ENCODE data around the gene COX8A. TPM values are rescaled to one million over a fixed set of nuclear protein-coding genes. Genes with fewer than 3 reads are reported as not detected.

Gene COX8A
- total and polyA plus RNA-seq, 10 of the 15 experiments (the other 5 are each of a cell fraction or from before 2014, with no cell fraction given) = 243 to 1,476 (median 522) TPM

GRCh38 chr11:63974259-63975143, at the start of gene COX8A (continued):
- no peak for TF ChIP-seq MAX (IDR thresholded peaks at IDR 0.05; ENCODE audit: low read depth, low read length)
- TF ChIP-seq SMARCA5 (IDR thresholded peaks at IDR 0.05) = peak; percentile 82
- no peak for TF ChIP-seq CHD4 (IDR thresholded peaks at IDR 0.05)
- TF ChIP-seq ELK1 (IDR thresholded peaks at IDR 0.05; ENCODE audit: low read depth, low read length) = peak; percentile 84
- no peak for TF ChIP-seq BCL3 (IDR thresholded peaks at IDR 0.05; ENCODE audit: borderline replicate concordance, insufficient read depth, low read depth, low read length, poor library complexity, severe bottlenecking)
- TF ChIP-seq MLLT1 (IDR thresholded peaks at IDR 0.05) = peak; percentile 44; the same call in 1 of the 2 replicates
- TF ChIP-seq EP300 (IDR thresholded peaks at IDR 0.05; ENCODE audit: borderline replicate concordance in 1 of 2, control insufficient read depth in 1 of 2, low read depth in 2 of 2, low read length in 2 of 2) = no peak
- TF ChIP-seq RFX5 (IDR thresholded peaks at IDR 0.05; ENCODE audit: low read depth, low read length) = 0 out of 2 replicates have a peak, but pooled peaks have one; percentile 56
- TF ChIP-seq NFXL1 (IDR thresholded peaks at IDR 0.05; ENCODE audit: borderline replicate concordance) = no peak
- no peak for TF ChIP-seq KDM1A (IDR thresholded peaks at IDR 0.05; ENCODE audit: borderline replicate concordance)
- TF ChIP-seq SP1 (IDR thresholded peaks at IDR 0.05; ENCODE audit: low read depth, low read length) = peak; percentile 90
- no peak for TF ChIP-seq CUX1 (IDR thresholded peaks at IDR 0.05; ENCODE audit: insufficient replicate concordance, low read depth, low read length)
- TF ChIP-seq RB1 (IDR thresholded peaks at IDR 0.05; ENCODE audit: borderline replicate concordance) = peak; percentile 90; the same call in 1 of the 2 replicates
- TF ChIP-seq ASH2L (IDR thresholded peaks at IDR 0.05; ENCODE audit: borderline replicate concordance, low read depth) = no peak
- TF ChIP-seq DPF2 (IDR thresholded peaks at IDR 0.05) = peak; percentile 59
- peak; percentile 98 for TF ChIP-seq IKZF1 (conservative IDR thresholded peaks at IDR 0.05)
- TF ChIP-seq ZNF217 (IDR thresholded peaks at IDR 0.05) = no peak
- TF ChIP-seq ETV6 (conservative IDR thresholded peaks at IDR 0.05 in 1 of 2, IDR thresholded peaks at IDR 0.05 in 1 of 2; ENCODE audit: borderline replicate concordance in 1 of 2, low read depth in 1 of 2) = peak in 1 of 2 experiments; percentile 67; a peak in 1 of 4 replicates
